ENCODE data around the gene LHFPL2. TPM values are rescaled to one million over a fixed set of nuclear protein-coding genes. Genes with fewer than 3 reads are reported as not detected.
"Not testable (repeated sequence)": the region's sequence is repeated elsewhere in the genome, so short reads cannot be mapped to it uniquely, and the experiment has no call there.

Gene LHFPL2
- total RNA-seq, 1 donor from 2014 or later: not detected

GRCh38 chr5:78621291-78621738 lies 27.3 kb downstream of the LHFPL2 start:
- intact Hi-C loops (cut with micrococcal nuclease): no loop called here

GRCh38 chr5:78620119-78620518 lies 28.5 kb downstream of the LHFPL2 start:
- intact Hi-C loops (cut with micrococcal nuclease): not testable (repeated sequence)

- intact Hi-C loops (cut with micrococcal nuclease): no loop called here
Observed at GRCh38 chr5:78618303-78618702, 30.3 kb downstream of the LHFPL2 start.

- intact Hi-C loops (cut with micrococcal nuclease): no loop called here
Observed at GRCh38 chr5:78615697-78616096, 32.9 kb downstream of the LHFPL2 start.

- intact Hi-C loops (cut with micrococcal nuclease): no loop called here
Observed at GRCh38 chr5:78614816-78615215, 33.8 kb downstream of the LHFPL2 start.

- intact Hi-C loops (cut with micrococcal nuclease): no loop called here
Observed at GRCh38 chr5:78613756-78614155, 34.8 kb downstream of the LHFPL2 start.

- intact Hi-C loops (cut with micrococcal nuclease): no loop called here
Observed at GRCh38 chr5:78613151-78613533, 35.4 kb downstream of the LHFPL2 start.

- intact Hi-C loops (cut with micrococcal nuclease): no loop called here
Observed at GRCh38 chr5:78612227-78613150, 36.1 kb downstream of the LHFPL2 start.

GRCh38 chr5:78611126-78611605 lies 37.4 kb downstream of the LHFPL2 start:
- intact Hi-C loops (cut with micrococcal nuclease): no loop called here

GRCh38 chr5:78610636-78611035 lies 37.9 kb downstream of the LHFPL2 start:
- intact Hi-C loops (cut with micrococcal nuclease): no loop called here

- intact Hi-C loops (cut with micrococcal nuclease): no loop called here
Observed at GRCh38 chr5:78610163-78610583, 38.4 kb downstream of the LHFPL2 start.

GRCh38 chr5:78607864-78608263 lies 40.7 kb downstream of the LHFPL2 start:
- intact Hi-C loops (cut with micrococcal nuclease): no loop called here

GRCh38 chr5:78606241-78606640 lies 42.3 kb downstream of the LHFPL2 start:
- intact Hi-C loops (cut with micrococcal nuclease): no loop called here

GRCh38 chr5:78605611-78606010 lies 43.0 kb downstream of the LHFPL2 start:
- intact Hi-C loops (cut with micrococcal nuclease): no loop called here

GRCh38 chr5:78604689-78605285 lies 43.8 kb downstream of the LHFPL2 start:
- intact Hi-C loops (cut with micrococcal nuclease): no loop called here

GRCh38 chr5:78603636-78604175 lies 44.9 kb downstream of the LHFPL2 start:
- intact Hi-C loops (cut with micrococcal nuclease): no loop called here

GRCh38 chr5:78602400-78602799 lies 46.2 kb downstream of the LHFPL2 start:
- intact Hi-C loops (cut with micrococcal nuclease): no loop called here

GRCh38 chr5:78601559-78602314 lies 46.8 kb downstream of the LHFPL2 start:
- intact Hi-C loops (cut with micrococcal nuclease): no loop called here

GRCh38 chr5:78600687-78601414 lies 47.7 kb downstream of the LHFPL2 start:
- intact Hi-C loops (cut with micrococcal nuclease): no loop called here

GRCh38 chr5:78598973-78599372 lies 49.6 kb downstream of the LHFPL2 start:
- intact Hi-C loops (cut with micrococcal nuclease): no loop called here

- intact Hi-C loops (cut with micrococcal nuclease): no loop called here
Observed at GRCh38 chr5:78597974-78598371, 50.6 kb downstream of the LHFPL2 start.
